Sigmoid colon (tissue), 4 donors: Measurements from ENCODE around the gene NR3C2.

Experiments used
- EP300 ChIP-seq, 4 donors: sonication (generic); formaldehyde crosslinking; IDR thresholded peaks; one replicate each; pipeline ENCODE4 v1.6.1; 2017; ENCODE audit warnings: antibody characterized with exemption in 4 of 4
- POLR2A ChIP-seq, 2 donors: fragments of 450-650 bp; IDR thresholded peaks; one replicate each; pipeline ENCODE4 v1.6.1; 2016; ENCODE audit warnings: antibody characterized with exemption in 2 of 2, mild to moderate bottlenecking in 2 of 2, moderate library complexity in 2 of 2
- POLR2AphosphoS5 ChIP-seq, 4 donors: sonication (generic); formaldehyde crosslinking; IDR thresholded peaks; one replicate each; pipeline ENCODE4 v1.6.1; 2017; ENCODE audit warnings: antibody characterized with exemption in 4 of 4
- TF ChIP-seq, protein P1 (sequence below), 4 experiments: fragments of 450-650 bp in 3 of 4; fragments of 200-600 bp in 1 of 4; IDR thresholded peaks; one replicate each; pipeline ENCODE4 v1.5.1; 2016 to 2019; ENCODE audit warnings: antibody characterized with exemption in 4 of 4, mild to moderate bottlenecking in 3 of 4, moderate library complexity in 2 of 4

DNA sequence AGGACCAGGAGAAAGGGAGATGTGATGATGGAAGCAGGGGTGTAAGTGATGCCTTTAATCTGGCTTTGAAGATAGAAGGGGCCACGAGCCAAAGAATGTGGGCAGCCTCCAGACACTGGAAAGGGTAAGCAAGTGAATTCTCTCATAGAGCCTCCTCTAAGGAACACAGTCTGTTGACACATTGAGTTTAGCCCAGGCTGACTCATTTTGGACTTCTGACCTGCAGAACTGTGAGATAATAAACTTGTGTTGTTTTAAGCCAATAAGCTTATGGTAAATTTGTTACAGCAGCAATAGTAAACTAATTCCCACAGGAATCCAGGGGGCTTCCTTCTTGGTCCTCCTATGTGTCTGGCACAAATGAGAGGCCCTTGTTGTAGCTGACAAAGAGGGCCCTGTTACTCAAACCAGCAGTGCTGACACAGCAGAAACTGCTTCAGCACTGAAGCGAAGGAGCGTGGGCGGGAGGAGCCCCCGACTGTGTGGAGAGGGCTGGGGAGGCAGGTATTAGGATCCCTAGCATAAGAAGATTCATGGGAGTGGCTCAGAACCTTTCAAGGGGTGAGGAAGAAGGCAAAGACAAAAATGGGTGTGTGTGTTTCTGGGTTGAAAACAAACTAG, 268.7 kb downstream of the NR3C2 start:
- TF ChIP-seq, protein P1, sequence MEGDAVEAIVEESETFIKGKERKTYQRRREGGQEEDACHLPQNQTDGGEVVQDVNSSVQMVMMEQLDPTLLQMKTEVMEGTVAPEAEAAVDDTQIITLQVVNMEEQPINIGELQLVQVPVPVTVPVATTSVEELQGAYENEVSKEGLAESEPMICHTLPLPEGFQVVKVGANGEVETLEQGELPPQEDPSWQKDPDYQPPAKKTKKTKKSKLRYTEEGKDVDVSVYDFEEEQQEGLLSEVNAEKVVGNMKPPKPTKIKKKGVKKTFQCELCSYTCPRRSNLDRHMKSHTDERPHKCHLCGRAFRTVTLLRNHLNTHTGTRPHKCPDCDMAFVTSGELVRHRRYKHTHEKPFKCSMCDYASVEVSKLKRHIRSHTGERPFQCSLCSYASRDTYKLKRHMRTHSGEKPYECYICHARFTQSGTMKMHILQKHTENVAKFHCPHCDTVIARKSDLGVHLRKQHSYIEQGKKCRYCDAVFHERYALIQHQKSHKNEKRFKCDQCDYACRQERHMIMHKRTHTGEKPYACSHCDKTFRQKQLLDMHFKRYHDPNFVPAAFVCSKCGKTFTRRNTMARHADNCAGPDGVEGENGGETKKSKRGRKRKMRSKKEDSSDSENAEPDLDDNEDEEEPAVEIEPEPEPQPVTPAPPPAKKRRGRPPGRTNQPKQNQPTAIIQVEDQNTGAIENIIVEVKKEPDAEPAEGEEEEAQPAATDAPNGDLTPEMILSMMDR (IDR thresholded peaks at IDR 0.05) = no peak
- TF ChIP-seq POLR2A (IDR thresholded peaks at IDR 0.05) = no peak
- TF ChIP-seq EP300 (IDR thresholded peaks at IDR 0.05) = no peak
- TF ChIP-seq POLR2AphosphoS5 (IDR thresholded peaks at IDR 0.05) = no peak
